ENCODE measurements around the gene ZNF672.

- no peak for TF ChIP-seq CTCF (IDR thresholded peaks at IDR 0.05)
- TF ChIP-seq POLR2AphosphoS5 (IDR thresholded peaks at IDR 0.05; ENCODE audit: low read depth, low read length) = no peak
- no peak for TF ChIP-seq RFX5 (IDR thresholded peaks at IDR 0.05; ENCODE audit: low read length)
- no peak for TF ChIP-seq FOXJ3 (CRISPR knock-in tag; IDR thresholded peaks at IDR 0.05)
- TF ChIP-seq REST (IDR thresholded peaks at IDR 0.05; ENCODE audit: low read depth, low read length) = no peak
- TF ChIP-seq MAX (IDR thresholded peaks at IDR 0.05; ENCODE audit: low read depth) = no peak
- TF ChIP-seq IRF3 (IDR thresholded peaks at IDR 0.05; ENCODE audit: low read depth, low read length) = no peak
- TF ChIP-seq EP300 (IDR thresholded peaks at IDR 0.05; ENCODE audit: borderline replicate concordance in 1 of 2, low read depth in 1 of 2, low read length in 1 of 2) = no peak
- no peak for TF ChIP-seq CHD2 (IDR thresholded peaks at IDR 0.05; ENCODE audit: low read length, partially characterized antibody)
- no peak for TF ChIP-seq GABPA (IDR thresholded peaks at IDR 0.05; ENCODE audit: low read depth)
- no peak for TF ChIP-seq JUND (IDR thresholded peaks at IDR 0.05)
- no peak for TF ChIP-seq RAD21 (IDR thresholded peaks at IDR 0.05; ENCODE audit: low read length)
- no peak for TF ChIP-seq PBX3 (IDR thresholded peaks at IDR 0.05)
These were observed 22.0 kb downstream of the ZNF672 start for GRCh38 chr1:248860007-248860406.

All from SK-N-SH (cell line).